GM12873 (cell line): ENCODE measurements around the gene HMCN2.

Source experiments
- TF ChIP-seq, protein P1 (sequence below): IDR thresholded peaks from 2 replicates; pipeline ENCODE4 v1.5.1; 2012; ENCODE audit warnings: low read depth, mild to moderate bottlenecking, moderate library complexity, low read length, control low read depth; ENCODE audit not compliant: insufficient read depth; ENCODE audit errors: missing control alignments

The HMCN2 gene

GRCh38 chr9:130458027-130458803 is 192.7 kb downstream of the HMCN2 start:
- TF ChIP-seq, protein P1, sequence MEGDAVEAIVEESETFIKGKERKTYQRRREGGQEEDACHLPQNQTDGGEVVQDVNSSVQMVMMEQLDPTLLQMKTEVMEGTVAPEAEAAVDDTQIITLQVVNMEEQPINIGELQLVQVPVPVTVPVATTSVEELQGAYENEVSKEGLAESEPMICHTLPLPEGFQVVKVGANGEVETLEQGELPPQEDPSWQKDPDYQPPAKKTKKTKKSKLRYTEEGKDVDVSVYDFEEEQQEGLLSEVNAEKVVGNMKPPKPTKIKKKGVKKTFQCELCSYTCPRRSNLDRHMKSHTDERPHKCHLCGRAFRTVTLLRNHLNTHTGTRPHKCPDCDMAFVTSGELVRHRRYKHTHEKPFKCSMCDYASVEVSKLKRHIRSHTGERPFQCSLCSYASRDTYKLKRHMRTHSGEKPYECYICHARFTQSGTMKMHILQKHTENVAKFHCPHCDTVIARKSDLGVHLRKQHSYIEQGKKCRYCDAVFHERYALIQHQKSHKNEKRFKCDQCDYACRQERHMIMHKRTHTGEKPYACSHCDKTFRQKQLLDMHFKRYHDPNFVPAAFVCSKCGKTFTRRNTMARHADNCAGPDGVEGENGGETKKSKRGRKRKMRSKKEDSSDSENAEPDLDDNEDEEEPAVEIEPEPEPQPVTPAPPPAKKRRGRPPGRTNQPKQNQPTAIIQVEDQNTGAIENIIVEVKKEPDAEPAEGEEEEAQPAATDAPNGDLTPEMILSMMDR = no peak

DNA sequence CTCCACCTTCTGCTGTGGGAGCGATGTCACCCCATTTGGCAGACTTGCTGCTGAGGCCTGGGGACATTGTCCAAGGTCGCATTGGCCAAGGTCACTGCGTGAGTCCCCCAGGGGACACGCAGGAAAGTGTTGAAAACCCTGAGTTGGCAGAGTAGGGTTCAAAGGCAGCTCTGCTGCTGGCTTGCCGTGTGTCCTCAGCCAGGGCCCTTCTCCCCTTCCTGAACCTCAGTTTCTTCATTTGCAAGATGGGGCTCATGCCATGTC is 193.2 kb downstream of the HMCN2 start:
- TF ChIP-seq, protein P1 = no peak

- TF ChIP-seq, protein P1 = no peak
Observed at GRCh38 chr9:130459151-130459550, 193.6 kb downstream of the HMCN2 start.

- TF ChIP-seq, protein P1 = no peak
Observed at GRCh38 chr9:130459941-130460669, 194.5 kb downstream of the HMCN2 start.

GRCh38 chr9:130461218-130461630 is 195.7 kb downstream of the HMCN2 start:
- TF ChIP-seq, protein P1 = peak; percentile 87

- TF ChIP-seq, protein P1 = no peak
Observed at GRCh38 chr9:130461731-130462130, 196.2 kb downstream of the HMCN2 start.

- TF ChIP-seq, protein P1 = no peak
Observed at GRCh38 chr9:130462685-130463540, 197.4 kb downstream of the HMCN2 start.
